Sigmoid colon (tissue), 7 donors: ENCODE measurements around the gene ELK1. TPM values are rescaled to one million over a fixed set of nuclear protein-coding genes. Genes with fewer than 3 reads are reported as not detected.
"Not testable (repeated sequence)": the region's sequence is repeated elsewhere in the genome, so short reads cannot be mapped to it uniquely, and the experiment has no call there.

Experiments
- DNase-seq: peaks from one replicate; pipeline ENCODE4 v3.0.0-alpha.2; 2019
- H3K27ac ChIP-seq, 4 donors: fragments of 200-600 bp; sonication (generic); one replicate each; pipeline ENCODE4 v1.5.1; 2016 to 2019; ENCODE audit warnings: mild to moderate bottlenecking in 1 of 4
- H3K27me3 ChIP-seq, 3 donors: fragments of 200-600 bp; sonication (generic); one replicate each; pipeline ENCODE4 v1.5.1; 2019; ENCODE audit warnings: mild to moderate bottlenecking in 1 of 3
- H3K36me3 ChIP-seq, 4 donors: fragments of 200-600 bp; sonication (generic); one replicate each; pipeline ENCODE4 v1.5.1; 2016 to 2019
- H3K4me1 ChIP-seq, 4 donors: fragments of 200-600 bp; sonication (generic); one replicate each; pipeline ENCODE4 v1.5.1; 2017 to 2019
- H3K4me3 ChIP-seq, 4 donors: fragments of 200-600 bp; sonication (generic); one replicate each; pipeline ENCODE4 v1.5.1; 2017 to 2019; ENCODE audit warnings: mild to moderate bottlenecking in 2 of 4, moderate library complexity in 1 of 4
- H3K9me3 ChIP-seq, 4 donors: fragments of 200-600 bp in 3 of 4; sonication (generic) in 3 of 4; one replicate each; pipeline versions ENCODE4 v1.5.1 to v1.6.1; 2013 to 2019
- CTCF ChIP-seq, 4 experiments: fragments of 450-650 bp in 3 of 4; fragments of 200-600 bp in 1 of 4; IDR thresholded peaks; one replicate each; pipeline ENCODE4 v1.5.1; 2016 to 2019; ENCODE audit warnings: antibody characterized with exemption in 4 of 4, mild to moderate bottlenecking in 3 of 4, moderate library complexity in 2 of 4
- EP300 ChIP-seq, 4 donors: sonication (generic); formaldehyde crosslinking; IDR thresholded peaks; one replicate each; pipeline ENCODE4 v1.6.1; 2017; ENCODE audit warnings: antibody characterized with exemption in 4 of 4
- POLR2A ChIP-seq, 2 donors: fragments of 450-650 bp; IDR thresholded peaks; one replicate each; pipeline ENCODE4 v1.6.1; 2016; ENCODE audit warnings: antibody characterized with exemption in 2 of 2, mild to moderate bottlenecking in 2 of 2, moderate library complexity in 2 of 2
- POLR2AphosphoS5 ChIP-seq, 4 donors: sonication (generic); formaldehyde crosslinking; IDR thresholded peaks; one replicate each; pipeline ENCODE4 v1.6.1; 2017; ENCODE audit warnings: antibody characterized with exemption in 4 of 4
- WGBS, 2 donors: extraction: QIAGEN DNeasy Blood & Tissue Kit; methylation state at CpG; one replicate each; pipeline ENCODE4 v1.1.7; 2013; 5-methylcytosine and 5-hydroxymethylcytosine counted together
- intact Hi-C: fragments of 100-400 bp; cut with DNase I; formaldehyde crosslinking; loops from one replicate; pipeline ENCODE4 v1.15.1; 2023
- polyA plus RNA-seq, 3 donors: library from polyadenylated mRNA; stranded (reverse); fragments of 200-250 nt; gene quantifications; one replicate each; pipeline ENCODE4 v1.2.3, GENCODE V29; 2013
- total RNA-seq, 4 donors: library from RNA; depleted of rRNA; stranded (reverse); fragments of >200 nt; gene quantifications; one replicate each; pipeline ENCODE4 v1.1.0, GENCODE V29; 2016
- donor health status: healthy with polysubstance abuse.
- donor health status: Bipolar disorder and iron deficiency.
- donor health status: healthy.

Gene ELK1
- total and polyA plus RNA-seq, 7 donors, result 12.1 to 22.3 (median 17.2) TPM

GRCh38 chrX:47683829-47684205 is 33.5 kb upstream of the ELK1 start:
- Histone ChIP-seq H3K36me3 (no peaks in the 10 kb centered on the region), H3K27me3 (no peaks in the 10 kb centered on the region), H3K4me3 (no peak overlapping the region), H3K9me3 (no peaks in the 10 kb centered on the region), H3K4me1 (no peaks in the 10 kb centered on the region), H3K27ac (no peak overlapping the region)
- no peak for DNase-seq
- TF ChIP-seq CTCF (IDR thresholded peaks at IDR 0.05) (no peak), EP300 (IDR thresholded peaks at IDR 0.05) (no peak)
- 54 to 58% methylated on average over 3 of the region's 3 CpGs for WGBS, 2 donors
- intact Hi-C loops, result no loop called here

GRCh38 chrX:47683184-47683828 is 32.9 kb upstream of the ELK1 start:
- 83 to 85% methylated on average over 14 of the region's 14 CpGs for WGBS, 2 donors
- Histone ChIP-seq H3K4me3 (no peak overlapping the region), H3K36me3 (no peaks in the 10 kb centered on the region), H3K27ac (no peak overlapping the region), H3K4me1 (no peaks in the 10 kb centered on the region), H3K27me3 (no peaks in the 10 kb centered on the region), H3K9me3 (no peaks in the 10 kb centered on the region)
- intact Hi-C loops, result no loop called here
- no peak for TF ChIP-seq EP300 (IDR thresholded peaks at IDR 0.05)
- no peak for TF ChIP-seq POLR2AphosphoS5 (IDR thresholded peaks at IDR 0.05)
- TF ChIP-seq POLR2A (IDR thresholded peaks at IDR 0.05), result no peak
- DNase-seq, result no peak

- H3K9me3 ChIP-seq, H3K4me3 ChIP-seq, intact Hi-C loops, DNase-seq, H3K4me1 ChIP-seq, H3K27ac ChIP-seq, H3K36me3 ChIP-seq, H3K27me3 ChIP-seq: not testable (repeated sequence)
- WGBS, 2 donors, result 67 to 71% methylated on average over 7 of the region's 7 CpGs
These were observed 25.8 kb upstream of the ELK1 start for GRCh38 chrX:47675959-47676859.

GRCh38 chrX:47674776-47675175 is 24.4 kb upstream of the ELK1 start:
- Histone ChIP-seq H3K4me1 (no peaks in the 10 kb centered on the region), H3K27me3 (no peaks in the 10 kb centered on the region), H3K4me3 (no peak overlapping the region), H3K27ac (no peak overlapping the region), H3K9me3 (no peaks in the 10 kb centered on the region), H3K36me3 (no peaks in the 10 kb centered on the region)
- no peak for DNase-seq
- WGBS, 2 donors, result 88 to 90% methylated on average over 5 of the region's 5 CpGs
- intact Hi-C loops, result no loop called here
- TF ChIP-seq EP300 (IDR thresholded peaks at IDR 0.05) (no peak), POLR2A (IDR thresholded peaks at IDR 0.05) (no peak), CTCF (IDR thresholded peaks at IDR 0.05) (no peak), POLR2AphosphoS5 (IDR thresholded peaks at IDR 0.05) (no peak)

GRCh38 chrX:47665797-47666196 is 15.4 kb upstream of the ELK1 start:
- DNase-seq, H3K9me3 ChIP-seq, H3K4me3 ChIP-seq, intact Hi-C loops, H3K27me3 ChIP-seq, H3K36me3 ChIP-seq, H3K27ac ChIP-seq, H3K4me1 ChIP-seq: not testable (repeated sequence)
- WGBS, 2 donors, result 90 to 94% methylated on average over 4 of the region's 4 CpGs

- intact Hi-C loops, result no loop called here
- H3K36me3 ChIP-seq, result no peaks in the 10 kb centered on the region
- WGBS, 2 donors, result 90 to 95% methylated on average over 5 of the region's 5 CpGs
- no peak overlapping the region for H3K27ac ChIP-seq
- H3K9me3 ChIP-seq, result no peaks in the 10 kb centered on the region
- H3K4me1 ChIP-seq, result no peaks in the 10 kb centered on the region
- no peak for TF ChIP-seq POLR2A (IDR thresholded peaks at IDR 0.05)
- no peak for TF ChIP-seq POLR2AphosphoS5 (IDR thresholded peaks at IDR 0.05)
- no peak for TF ChIP-seq CTCF (IDR thresholded peaks at IDR 0.05)
- TF ChIP-seq EP300 (IDR thresholded peaks at IDR 0.05), result no peak
- no peaks in the 10 kb centered on the region for H3K27me3 ChIP-seq
- no peak for DNase-seq
- H3K4me3 ChIP-seq, result no peak overlapping the region
These were observed 14.4 kb upstream of the ELK1 start for GRCh38 chrX:47664737-47665136.
